OCI-LY3 (cell line): ENCODE results near the gene RNF17.
A peak's percentile ranks its signal among the peaks of the same experiment; 100 is the strongest.

ENCODE experiments used
- H2AFZ ChIP-seq: fragments of 200-600, 300-600 bp; shearing (Covaris generic); 2 replicates; pipeline ENCODE4 v1.6.0; 2014; ENCODE audit warnings: antibody characterized with exemption, low read depth, low read length
- H3K27ac ChIP-seq: fragments of 200-600, 300-600 bp; sonication (generic); 2 replicates; pipeline ENCODE4 v1.5.1; 2014; ENCODE audit warnings: mild to moderate bottlenecking, low read length, moderate library complexity, mixed read lengths
- H3K27me3 ChIP-seq: fragments of 200-600, 300-600 bp; sonication (generic); 2 replicates; pipeline ENCODE4 v1.6.1; 2014; ENCODE audit warnings: low read depth, low read length, mixed read lengths
- H3K36me3 ChIP-seq: fragments of 200-600, 300-600 bp; sonication (generic); replicated peaks from 2 replicates; pipeline ENCODE3; 2014; ENCODE audit warnings: low read depth, low read length, mixed read lengths
- H3K4me1 ChIP-seq: fragments of 300-600, 200-600 bp; sonication (generic); 2 replicates; pipeline ENCODE4 v1.6.1; 2014; ENCODE audit warnings: low read length, mixed read lengths
- H3K4me2 ChIP-seq: fragments of 200-600, 300-600 bp; sonication (generic); 2 replicates; pipeline ENCODE4 v1.6.1; 2014; ENCODE audit warnings: low read length, mixed read lengths
- H3K4me3 ChIP-seq: fragments of 300-600, 200-600 bp; sonication (generic); 2 replicates; pipeline ENCODE4 v1.5.1; 2014; ENCODE audit warnings: antibody characterized with exemption, mild to moderate bottlenecking, low read length, moderate library complexity
- H3K79me2 ChIP-seq: fragments of 300-600, 200-600 bp; shearing (Covaris generic); 2 replicates; pipeline ENCODE4 v1.6.1; 2014; ENCODE audit warnings: mild to moderate bottlenecking, low read length, mixed read lengths
- H3K9ac ChIP-seq: fragments of 300-600, 200-600 bp; shearing (Covaris generic); 2 replicates; pipeline ENCODE4 v1.6.0; 2014; ENCODE audit warnings: mild to moderate bottlenecking, low read length, moderate library complexity
- H3K9me3 ChIP-seq: fragments of 200-600, 300-600 bp; shearing (Covaris generic); 2 replicates; pipeline ENCODE4 v1.6.1; 2014; ENCODE audit warnings: low read length, mixed read lengths; ENCODE audit not compliant: insufficient read depth
- H4K20me1 ChIP-seq: fragments of 200-600, 300-600 bp; sonication (generic); 2 replicates; pipeline ENCODE4 v1.6.1; 2016; ENCODE audit warnings: low read length, mixed read lengths; ENCODE audit not compliant: insufficient read depth
- EZH2phosphoT487 ChIP-seq: fragments of 200-600 bp; shearing (Covaris generic); IDR thresholded peaks from 2 replicates; pipeline ENCODE4 v1.6.1; 2018; ENCODE audit warnings: antibody characterized with exemption, mixed run types, low read depth
- TF ChIP-seq, protein P1 (sequence below): fragments of 200-600, 300-600 bp; sonication (generic); IDR thresholded peaks from 2 replicates; pipeline ENCODE4 v1.5.1; 2014; ENCODE audit warnings: antibody characterized with exemption, low read length, low read depth

RNF17 gene

DNA sequence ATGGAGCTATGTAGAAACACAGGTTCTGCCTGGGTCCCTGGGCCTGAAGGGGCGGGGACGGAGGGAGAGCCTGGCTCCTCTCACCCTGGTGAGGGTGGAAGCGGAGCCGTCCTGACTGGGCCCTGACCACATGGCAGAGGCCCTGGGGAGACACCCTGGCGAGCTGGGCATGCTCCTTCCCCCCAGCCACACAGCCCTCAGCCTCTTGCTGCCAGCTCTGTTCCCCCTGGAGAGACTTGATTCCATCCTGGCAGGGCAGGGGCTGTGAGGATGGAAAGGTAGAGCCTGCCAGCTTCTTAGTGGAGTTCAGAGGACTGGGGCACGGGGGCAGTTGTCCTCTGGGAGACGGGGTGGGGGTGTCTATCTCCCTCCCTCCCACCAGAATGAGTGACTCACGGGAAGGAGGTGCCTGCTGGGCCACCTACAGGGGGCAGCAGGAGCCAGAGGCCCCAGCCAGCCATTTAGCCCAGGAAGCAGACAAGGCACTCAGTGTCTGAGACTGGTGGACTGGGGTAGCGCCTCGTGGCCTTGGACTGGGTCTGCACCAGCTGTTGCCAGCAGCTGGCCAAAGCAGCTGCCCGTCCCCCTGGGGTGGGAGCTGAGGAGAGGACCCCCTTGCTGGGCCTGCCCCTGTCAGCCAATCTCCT is 22.8 kb upstream of the RNF17 start:
- no peak overlapping the region for H3K4me2 ChIP-seq

GRCh38 chr13:24741791-24742190 is 22.2 kb upstream of the RNF17 start:
- Histone ChIP-seq H3K27me3 (no peaks in the 10 kb centered on the region), H3K4me3 (no peak overlapping the region), H4K20me1 (no peaks in the 10 kb centered on the region), H3K27ac (no peak overlapping the region), H3K9me3 (no peaks in the 10 kb centered on the region), H3K79me2 (no peaks in the 10 kb centered on the region), H3K36me3 (no peaks in the 10 kb centered on the region), H3K4me1 (no peaks in the 10 kb centered on the region), H2AFZ (no peak overlapping the region), H3K4me2 (no peak overlapping the region), H3K9ac (no peak overlapping the region)
- TF ChIP-seq, protein P1, sequence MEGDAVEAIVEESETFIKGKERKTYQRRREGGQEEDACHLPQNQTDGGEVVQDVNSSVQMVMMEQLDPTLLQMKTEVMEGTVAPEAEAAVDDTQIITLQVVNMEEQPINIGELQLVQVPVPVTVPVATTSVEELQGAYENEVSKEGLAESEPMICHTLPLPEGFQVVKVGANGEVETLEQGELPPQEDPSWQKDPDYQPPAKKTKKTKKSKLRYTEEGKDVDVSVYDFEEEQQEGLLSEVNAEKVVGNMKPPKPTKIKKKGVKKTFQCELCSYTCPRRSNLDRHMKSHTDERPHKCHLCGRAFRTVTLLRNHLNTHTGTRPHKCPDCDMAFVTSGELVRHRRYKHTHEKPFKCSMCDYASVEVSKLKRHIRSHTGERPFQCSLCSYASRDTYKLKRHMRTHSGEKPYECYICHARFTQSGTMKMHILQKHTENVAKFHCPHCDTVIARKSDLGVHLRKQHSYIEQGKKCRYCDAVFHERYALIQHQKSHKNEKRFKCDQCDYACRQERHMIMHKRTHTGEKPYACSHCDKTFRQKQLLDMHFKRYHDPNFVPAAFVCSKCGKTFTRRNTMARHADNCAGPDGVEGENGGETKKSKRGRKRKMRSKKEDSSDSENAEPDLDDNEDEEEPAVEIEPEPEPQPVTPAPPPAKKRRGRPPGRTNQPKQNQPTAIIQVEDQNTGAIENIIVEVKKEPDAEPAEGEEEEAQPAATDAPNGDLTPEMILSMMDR: no peak
- no peak for TF ChIP-seq EZH2phosphoT487

More for the DNA sequence above, 22.8 kb upstream of the RNF17 start:
- Histone ChIP-seq H3K9me3 (no peaks in the 10 kb centered on the region), H3K4me1 (no peaks in the 10 kb centered on the region), H3K27me3 (no peaks in the 10 kb centered on the region), H3K79me2 (no peaks in the 10 kb centered on the region), H3K36me3 (no peaks in the 10 kb centered on the region), H3K4me3 (no peak overlapping the region), H4K20me1 (no peaks in the 10 kb centered on the region), H2AFZ (peak overlapping the region; percentile 36; the same call in 1 of the 2 replicates), H3K27ac (no peak overlapping the region), H3K9ac (no peak overlapping the region)
- TF ChIP-seq EZH2phosphoT487: no peak
- TF ChIP-seq, protein P1: peak; percentile 58

DNA sequence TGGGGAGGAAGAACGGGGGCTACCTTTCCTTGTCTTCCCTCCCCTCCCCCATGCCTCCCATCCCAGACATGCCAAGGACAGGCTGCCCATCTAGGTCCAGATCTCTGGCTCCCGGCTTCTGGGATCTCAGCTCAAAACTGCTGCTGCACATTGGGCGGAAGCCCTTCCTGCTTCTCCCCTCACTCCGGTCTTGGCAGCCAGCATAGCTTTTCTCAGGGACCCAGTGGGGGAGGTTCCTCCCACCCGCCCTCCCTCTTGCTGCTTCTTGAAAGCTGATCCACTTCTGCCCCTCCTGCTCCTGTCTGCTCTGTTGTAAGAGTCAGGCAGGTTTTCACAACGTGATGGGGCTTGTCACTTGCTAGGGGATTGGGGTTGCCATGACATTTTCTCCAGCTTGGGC is 21.7 kb upstream of the RNF17 start:
- no peaks in the 10 kb centered on the region for H3K36me3 ChIP-seq
- no peak overlapping the region for H3K27ac ChIP-seq
- no peaks in the 10 kb centered on the region for H3K27me3 ChIP-seq
- no peak overlapping the region for H3K4me3 ChIP-seq
- no peaks in the 10 kb centered on the region for H3K79me2 ChIP-seq
- H2AFZ ChIP-seq: no peak overlapping the region
- no peaks in the 10 kb centered on the region for H4K20me1 ChIP-seq
- H3K4me1 ChIP-seq: no peaks in the 10 kb centered on the region
- H3K9me3 ChIP-seq: no peaks in the 10 kb centered on the region
- no peak overlapping the region for H3K9ac ChIP-seq
- TF ChIP-seq, protein P1: no peak
- no peak for TF ChIP-seq EZH2phosphoT487
- H3K4me2 ChIP-seq: no peak overlapping the region

GRCh38 chr13:24742977-24743376 is 21.0 kb upstream of the RNF17 start:
- Histone ChIP-seq H3K27me3 (peaks cover 4% of the 10 kb centered on the region), H3K9ac (no peak overlapping the region), H3K4me1 (no peaks in the 10 kb centered on the region), H2AFZ (no peak overlapping the region), H3K4me2 (no peak overlapping the region), H3K9me3 (no peaks in the 10 kb centered on the region), H3K4me3 (no peak overlapping the region), H4K20me1 (no peaks in the 10 kb centered on the region), H3K27ac (no peak overlapping the region), H3K36me3 (no peaks in the 10 kb centered on the region), H3K79me2 (no peaks in the 10 kb centered on the region)
- TF ChIP-seq EZH2phosphoT487: no peak
- TF ChIP-seq, protein P1: no peak
